Hypothalamus (tissue), 51 donors: ENCODE data around the gene OSR1.
A peak's percentile ranks its signal among the peaks of the same experiment; 100 is the strongest.
"Not testable (repeated sequence)": the region's sequence is repeated elsewhere in the genome, so short reads cannot be mapped to it uniquely, and the experiment has no call there.

Source experiments
- DNase-seq, 51 donors: peaks; one replicate each; lab custom pipeline; 2025; lab: John Stamatoyannopoulos, UW

OSR1 gene

DNA sequence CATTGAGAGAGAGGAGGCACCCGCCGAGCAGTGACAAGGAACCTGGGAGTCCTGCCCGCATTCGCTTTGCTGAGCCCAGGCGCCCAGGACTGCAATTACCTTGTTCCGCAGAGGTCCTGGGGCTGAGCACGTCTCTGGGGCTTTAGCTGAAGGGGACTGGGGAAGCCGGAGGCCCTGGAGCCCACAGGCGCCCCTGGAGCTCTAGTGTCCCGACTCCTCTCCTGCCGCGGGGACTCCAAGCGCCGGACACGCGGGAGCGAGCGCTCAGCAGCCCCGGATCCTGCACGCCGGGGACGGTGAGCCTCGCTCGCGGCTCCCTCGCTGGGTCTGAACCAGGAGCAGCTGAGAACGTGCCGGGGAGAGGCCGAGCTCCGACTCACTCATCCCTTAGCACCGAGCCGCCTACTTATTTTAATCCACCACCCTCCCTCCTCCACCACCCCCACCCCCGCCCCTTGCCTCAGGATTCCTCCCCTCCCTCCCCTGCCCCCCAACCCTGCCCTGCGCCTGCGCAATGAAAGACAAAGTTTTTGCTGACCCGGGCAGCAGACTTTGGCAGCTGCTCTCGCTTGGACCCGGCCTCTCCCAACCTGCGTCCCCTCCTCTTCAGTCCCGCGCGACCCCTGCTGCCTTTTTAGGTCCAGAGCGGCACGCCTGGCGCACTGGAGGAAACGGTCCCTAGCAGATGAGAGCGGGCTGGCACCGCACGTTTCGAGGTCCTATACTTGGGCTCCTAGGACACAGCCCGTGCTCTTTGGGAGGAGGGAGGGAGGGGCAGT lies at the start of gene OSR1:
OSR1 (minus strand) TSS at position 382 of the 779 bp plus-strand sequence. CDS start 4,818 bp downstream, outside the sequence.
- peak in 1 of 51 donors; percentile 16 for DNase-seq

DNA sequence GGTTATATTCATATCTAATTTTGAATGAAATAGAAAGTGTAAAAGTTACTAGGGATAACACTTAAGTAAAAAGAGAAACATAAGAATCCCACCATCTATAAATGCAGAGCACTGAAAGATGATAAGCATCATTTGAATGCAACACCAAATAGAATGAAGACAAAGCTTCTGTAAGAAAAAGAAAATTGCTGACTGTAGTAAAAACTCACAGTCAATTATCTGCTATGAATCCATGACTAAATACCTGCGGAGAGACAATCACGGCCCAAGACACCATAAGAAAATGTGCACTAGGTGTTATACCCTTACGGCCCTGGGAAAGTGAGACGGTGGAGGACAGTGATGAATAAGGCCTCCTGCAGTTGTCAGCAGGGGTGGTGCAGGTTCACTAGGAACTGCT lies 45.4 kb upstream of the OSR1 start:
- DNase-seq = no peak

DNA sequence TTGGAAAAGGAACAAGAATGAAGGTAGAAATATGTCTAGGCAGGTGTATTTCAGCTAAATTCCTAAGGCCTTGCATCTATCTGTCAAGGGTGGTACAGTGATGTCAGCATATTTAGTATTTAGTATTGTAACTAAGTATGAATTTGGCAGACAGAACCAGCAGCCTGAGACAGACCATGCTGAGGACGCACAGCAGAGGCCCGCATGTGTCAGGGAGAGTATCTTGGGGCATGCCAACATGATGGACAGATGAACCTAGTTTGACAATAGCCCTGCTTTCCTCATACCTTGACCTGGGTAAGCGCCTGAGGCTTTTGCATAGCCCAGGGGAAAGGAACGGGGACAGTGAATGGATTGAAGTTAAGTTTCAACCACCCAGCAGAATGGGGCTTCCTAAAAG lies 33.8 kb upstream of the OSR1 start:
- DNase-seq = no peak

DNA sequence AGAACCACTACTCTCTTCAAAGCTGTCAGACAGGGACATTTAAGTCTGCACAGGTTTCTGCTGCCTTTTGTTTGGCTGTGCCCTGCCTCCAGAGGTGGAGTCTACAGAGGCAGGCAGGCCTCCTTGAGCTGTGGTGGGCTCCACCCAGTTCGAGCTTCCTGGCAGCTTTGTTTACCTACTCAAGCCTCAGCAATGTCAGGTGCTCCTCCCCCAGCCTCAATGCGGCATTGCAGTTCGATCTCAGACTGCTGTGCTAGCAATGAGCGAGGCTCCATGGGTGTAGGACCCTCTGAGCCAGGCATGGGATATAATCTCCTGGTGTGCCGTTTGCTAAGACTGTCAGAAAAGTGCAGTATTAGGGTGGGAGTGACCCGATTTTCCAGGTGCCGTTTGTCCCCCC lies 31.0 kb upstream of the OSR1 start:
- not testable (repeated sequence) for DNase-seq

DNA sequence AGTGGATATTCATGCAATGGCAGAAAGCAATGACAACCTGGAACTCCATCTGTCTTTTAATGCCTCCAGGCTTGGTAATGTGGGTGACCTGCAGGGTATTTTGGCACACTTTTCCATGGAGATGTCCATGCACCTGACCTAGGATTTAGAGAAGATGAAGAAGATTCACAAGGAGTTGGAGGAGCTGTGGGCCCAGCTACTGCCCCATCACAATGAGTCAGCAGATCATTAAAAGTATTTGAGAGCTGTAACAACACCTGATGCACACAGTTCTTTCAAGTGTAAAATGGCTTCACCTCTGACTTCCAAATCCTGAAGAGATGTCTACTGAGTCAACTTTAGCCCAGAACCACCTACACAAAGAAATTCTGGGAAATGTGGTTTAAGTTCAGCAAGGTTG lies 22.1 kb upstream of the OSR1 start:
- no peak for DNase-seq

DNA sequence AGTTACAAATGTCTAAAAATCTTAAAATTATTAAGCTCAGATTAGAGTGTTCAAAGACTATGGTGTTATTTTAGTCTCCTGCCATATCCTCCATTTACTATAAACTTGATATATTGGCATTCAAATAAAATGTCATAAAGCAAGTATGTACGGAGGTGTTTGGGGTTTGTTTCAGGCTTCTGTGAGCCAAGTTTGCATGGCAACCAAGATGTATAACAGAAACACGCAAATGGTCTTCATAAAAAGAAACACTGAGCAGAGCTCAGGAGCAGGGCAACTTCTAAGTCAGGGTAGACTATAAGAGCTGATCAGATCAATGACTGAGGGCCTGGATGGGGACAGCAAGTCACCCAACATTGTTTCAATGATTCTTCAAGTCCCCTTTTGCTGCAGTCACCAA lies 20.5 kb upstream of the OSR1 start:
- no peak for DNase-seq

DNA sequence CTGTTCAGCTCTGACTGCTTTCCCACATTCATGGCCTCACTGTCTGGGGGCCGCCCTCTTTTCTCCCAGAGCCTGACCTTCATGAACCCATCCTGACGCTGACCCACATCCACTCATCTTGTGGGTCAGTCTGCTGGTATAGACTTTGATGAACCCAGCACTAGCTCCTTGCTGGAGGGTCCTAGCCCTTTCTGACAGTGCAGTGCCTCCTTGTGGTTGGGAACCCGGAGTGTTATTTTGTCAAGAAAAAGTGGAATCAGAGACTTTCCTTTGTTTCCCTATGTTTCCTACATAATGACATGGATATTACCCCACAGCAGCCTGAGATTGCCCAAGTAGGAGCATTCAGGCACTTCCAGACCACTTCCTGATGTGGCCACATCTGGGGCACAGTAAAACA lies 19.3 kb upstream of the OSR1 start:
- DNase-seq = no peak

DNA sequence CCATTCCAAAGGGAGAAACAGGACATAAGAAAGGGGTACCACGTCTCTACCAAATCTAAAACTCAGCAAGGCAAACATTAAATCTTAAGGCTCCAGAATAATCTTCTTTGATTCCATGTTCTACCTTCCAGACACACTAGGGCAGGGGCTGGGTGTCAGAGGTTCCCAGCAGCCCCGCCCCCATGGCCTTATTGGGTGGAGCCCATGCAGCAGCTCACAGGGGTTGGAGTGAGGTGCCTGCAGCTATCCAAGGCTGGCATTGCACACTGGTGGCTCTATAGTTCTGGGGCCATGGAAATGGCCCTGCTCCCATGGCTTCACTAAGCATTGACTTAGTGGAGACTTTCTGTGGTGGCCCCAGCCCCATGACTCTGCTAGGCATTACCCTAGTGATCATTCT lies 14.9 kb upstream of the OSR1 start:
- no peak for DNase-seq

DNA sequence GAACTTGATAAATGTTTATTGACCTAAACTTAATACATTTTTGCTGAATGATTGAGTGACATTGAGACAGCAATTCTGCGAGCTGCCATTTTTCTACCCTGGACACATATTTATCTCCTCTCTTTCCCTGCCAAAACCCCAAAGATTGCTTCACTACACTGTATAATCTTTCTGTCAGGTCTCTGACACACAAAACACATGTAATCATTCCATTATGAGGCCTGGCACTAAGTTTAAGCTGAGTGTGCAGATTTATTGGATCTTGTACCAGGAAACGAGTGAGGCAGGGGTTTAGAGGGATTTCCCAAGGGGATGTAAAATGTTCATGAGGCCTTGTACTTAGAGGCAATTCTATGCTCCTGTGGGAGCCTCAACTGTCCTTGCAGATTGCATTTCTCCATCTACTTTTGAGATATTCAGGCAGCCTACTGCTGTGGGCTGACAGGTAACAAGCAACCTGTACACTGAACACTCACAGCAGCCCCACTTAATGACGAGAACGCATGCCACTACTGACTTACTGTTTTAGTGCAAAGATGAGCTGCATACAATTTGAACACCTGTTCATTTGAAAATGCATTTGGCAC lies 13.7 kb upstream of the OSR1 start:
- no peak for DNase-seq

DNA sequence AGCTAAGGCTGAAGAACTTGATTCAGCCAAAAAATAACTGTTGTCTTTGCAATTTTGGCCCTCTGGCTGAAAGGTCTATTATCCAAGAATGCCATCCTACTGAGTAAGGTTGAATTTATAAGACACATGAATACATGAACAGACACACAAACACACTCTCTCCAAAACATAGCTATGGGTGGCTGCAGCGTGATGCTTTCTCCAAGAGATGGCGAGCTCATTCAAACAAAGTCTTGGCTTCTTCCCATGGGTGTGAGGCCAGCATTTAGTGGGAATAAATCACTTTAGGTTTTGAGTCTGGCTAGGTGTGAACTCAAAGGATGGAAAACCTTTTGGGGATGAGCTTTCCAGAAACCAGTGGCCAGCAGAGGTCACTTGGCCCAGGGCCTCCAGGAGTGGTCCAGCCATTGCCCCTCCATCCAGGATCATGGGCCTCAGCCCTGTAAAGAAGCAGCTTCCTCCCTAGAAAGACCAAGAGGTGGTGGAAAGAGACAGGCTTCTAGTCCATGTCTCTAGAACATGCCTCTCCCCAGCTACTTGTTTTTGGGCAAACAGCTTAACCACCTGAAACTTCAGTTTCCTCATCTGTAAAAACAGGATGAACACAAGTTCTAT lies 11.0 kb upstream of the OSR1 start:
- no peak for DNase-seq

DNA sequence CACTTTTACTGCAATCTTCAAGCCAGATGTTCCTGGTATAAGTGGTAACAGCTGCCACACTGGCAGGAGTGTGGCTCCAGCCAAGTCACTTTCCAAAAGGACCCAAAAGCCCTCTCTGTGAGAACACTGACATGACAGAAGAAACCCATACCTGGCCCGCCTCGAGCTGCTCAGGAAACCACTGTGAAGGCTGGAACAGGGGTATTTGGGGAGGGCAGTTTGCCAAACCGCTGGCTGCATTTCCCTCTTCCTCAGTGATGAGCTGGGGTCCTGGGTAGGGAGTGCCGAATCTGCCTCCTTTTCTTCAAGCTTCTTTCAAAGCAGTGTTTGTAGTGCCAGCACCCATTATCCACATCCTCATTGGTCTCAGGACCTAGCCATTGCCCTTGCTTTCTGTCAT lies 10.3 kb upstream of the OSR1 start:
- DNase-seq = no peak

DNA sequence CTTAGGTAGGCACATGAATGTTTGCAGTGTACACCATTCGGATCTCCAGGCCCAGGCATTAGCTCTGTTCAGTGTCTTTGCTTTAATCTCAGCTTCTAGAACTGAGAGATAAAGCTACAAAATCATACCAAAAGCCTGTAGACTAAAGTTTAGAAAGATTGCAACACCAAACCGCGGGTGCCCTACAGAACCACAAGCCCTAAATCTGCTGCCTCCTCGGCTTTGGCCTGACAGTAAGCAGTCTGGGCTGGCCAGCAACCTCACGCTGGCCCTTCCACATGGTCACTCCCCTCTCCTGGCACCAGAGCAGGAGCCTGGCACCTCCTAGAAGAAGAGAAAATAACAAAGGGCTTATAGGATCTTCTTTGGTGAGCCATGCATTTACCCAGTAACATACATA lies 8.9 kb upstream of the OSR1 start:
- DNase-seq = no peak

DNA sequence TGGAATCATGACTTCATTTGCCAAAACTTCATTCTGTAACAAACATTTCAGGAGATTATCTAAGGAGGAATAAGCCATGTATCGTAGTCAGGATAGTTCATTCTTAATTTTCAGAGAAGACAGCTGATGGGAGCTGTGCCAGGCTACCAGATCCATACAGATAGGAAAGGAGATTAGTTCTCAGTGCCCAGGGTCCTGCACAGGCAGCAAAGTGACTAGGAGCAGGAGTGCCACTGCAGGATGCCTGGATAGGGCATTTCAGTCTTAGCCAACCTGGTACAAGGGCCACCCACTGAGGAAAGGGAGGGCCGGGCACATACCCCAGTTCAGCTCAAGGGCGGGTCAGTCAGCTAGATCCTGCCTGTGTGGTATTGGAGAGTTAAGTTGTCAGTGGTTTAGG lies 6.7 kb upstream of the OSR1 start:
- no peak for DNase-seq

DNA sequence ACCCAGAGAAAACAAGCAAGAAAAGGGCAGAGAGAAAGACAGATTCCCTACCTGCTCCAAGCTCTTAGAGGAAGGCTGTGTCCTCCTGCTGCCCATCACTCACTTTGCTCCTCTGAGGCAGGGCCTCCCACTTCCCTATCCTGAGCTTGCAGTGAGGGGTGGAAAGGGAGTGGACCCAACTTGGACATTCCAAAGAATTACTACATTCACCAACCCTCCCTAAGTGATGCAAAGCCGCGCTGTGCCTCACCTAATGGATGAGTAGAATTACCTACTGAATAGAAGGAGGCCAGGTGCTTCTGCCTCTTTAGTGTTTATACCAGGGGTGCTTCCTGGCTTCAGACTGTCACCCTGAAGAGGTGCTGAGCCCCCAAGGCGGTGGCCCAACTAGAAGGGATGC lies 5.6 kb upstream of the OSR1 start:
- DNase-seq = no peak

DNA sequence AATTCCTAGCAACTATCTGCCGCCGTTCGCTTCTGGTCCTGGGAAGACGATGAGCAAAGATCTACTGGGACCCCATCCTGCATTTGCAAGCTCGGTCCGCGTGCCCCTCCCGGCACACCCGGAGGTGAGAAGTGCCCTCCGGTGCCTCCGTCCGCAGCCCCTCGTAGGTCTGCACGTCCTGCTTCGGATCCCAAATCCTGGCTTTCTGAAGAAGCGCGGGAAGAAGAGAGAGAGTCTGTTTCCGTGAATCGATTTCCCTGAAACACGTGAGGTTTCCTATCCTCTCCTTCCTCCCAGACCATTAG lies 5.0 kb upstream of the OSR1 start:
- DNase-seq = no peak

DNA sequence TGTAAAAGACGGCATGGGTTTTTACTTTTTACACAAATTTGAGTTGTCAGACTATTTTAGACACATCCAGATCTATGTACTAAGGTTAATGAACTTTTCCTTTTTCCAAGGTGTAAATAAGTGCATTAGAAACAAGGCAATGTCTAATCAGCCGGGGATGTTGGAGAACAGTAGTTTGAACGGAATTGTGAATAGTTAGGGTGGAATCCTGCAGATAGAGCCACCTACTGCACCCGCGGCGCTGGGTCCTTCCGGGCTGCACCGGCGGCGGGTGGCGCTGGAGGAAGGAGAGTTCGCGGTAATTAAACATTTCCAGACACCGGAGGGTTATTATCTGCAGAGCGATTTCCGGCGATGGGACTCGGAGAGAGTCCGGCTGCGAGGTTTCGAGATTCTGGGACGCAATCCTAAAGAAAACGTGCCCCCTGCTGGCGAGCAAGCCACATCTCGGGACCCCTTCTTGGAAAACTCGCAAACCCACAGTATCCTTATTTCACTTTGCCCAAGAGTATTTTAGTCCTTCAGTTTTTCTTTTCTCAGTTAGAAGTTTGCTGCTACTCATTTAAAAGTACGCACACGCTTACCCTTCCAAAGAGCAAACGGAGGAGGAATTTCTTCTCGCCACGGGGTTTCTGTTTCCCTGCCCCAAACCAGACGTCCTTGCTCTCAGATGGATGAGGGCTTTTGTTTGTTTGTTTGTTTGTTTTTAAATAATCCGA lies 4.5 kb upstream of the OSR1 start:
- DNase-seq = peak in 38 of 51 donors; percentile 8 to 78 (median 40)

DNA sequence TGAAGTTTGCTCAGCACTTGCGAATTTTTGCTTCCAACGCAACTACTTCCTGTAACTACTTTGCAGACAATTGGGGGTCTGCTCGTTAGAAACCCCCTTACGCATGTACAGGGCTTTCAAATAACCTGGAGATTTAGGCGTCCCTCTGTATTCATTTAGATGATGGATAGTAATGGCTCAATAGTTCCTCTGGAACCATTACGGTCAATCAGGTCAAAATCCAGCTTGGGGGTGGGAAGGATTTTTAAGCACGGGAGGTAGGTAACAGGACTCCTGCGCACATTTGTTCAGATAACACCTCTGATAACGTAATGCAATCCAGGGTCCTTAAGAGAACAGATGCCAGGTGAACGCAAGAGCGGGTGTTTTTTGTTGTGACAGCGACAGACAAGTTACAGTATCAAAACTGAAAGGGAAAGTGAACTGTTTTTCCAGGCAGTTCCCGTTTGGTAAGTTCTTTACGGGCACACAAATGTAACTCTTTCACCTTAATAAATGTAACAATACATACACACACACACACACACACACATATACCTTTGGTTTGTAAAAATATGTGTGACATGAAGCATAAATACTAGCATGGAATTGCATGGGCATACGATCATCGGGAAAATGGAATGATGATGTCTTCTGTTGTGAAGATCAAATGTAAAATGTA lies 3.8 kb upstream of the OSR1 start:
- DNase-seq = no peak

DNA sequence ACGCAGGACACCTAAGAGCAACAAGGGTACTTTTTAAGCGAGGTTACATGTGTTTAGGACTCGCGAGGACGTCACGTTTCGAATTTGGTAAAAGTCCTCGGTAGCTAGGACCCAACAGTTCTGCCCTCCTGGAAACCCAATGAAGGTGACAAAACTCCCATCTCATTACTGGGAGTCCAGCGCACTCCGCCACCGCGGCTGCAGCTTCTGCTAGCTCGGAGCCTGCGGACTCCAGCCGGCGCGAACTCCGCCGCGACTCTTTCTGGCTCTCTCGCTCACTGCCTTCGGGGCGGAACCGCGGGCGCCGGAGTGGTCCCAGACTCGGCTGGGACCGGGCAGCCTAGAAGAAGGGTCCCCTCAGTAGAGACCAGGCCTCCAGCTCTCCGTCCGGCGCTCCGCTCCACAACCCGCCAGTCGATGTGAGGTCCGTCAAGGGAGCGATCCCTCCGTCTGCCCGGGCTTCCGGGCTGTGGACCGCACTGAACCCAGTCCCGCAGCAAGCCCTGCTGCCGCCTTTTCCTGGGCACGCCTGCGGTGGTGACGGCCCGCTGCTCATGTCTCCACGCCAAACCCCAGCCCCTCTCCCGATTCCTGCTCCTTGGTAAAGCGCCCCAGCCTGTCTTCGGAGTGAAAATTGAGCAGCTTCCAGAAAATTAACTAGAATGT lies 3.0 kb upstream of the OSR1 start:
- DNase-seq = peak in 1 of 51 donors; percentile 23

DNA sequence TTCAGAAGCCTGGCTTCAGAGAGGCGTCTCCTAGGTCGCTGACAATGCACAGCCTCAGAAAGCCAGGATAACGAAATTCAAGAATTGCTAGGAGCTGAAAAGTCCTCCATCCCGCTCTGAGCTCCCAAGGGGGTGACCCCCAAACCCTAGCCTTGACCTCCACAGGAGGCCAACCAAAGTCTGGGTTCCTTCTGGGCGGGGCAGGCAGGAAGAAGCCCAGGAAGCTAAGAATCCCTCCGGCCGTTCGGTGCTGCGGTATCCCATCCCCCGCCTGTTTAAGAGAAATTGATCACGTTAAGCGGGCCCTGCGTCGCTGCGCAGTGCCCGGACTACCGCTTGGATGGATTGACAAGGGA lies 2.5 kb upstream of the OSR1 start:
- no peak for DNase-seq

DNA sequence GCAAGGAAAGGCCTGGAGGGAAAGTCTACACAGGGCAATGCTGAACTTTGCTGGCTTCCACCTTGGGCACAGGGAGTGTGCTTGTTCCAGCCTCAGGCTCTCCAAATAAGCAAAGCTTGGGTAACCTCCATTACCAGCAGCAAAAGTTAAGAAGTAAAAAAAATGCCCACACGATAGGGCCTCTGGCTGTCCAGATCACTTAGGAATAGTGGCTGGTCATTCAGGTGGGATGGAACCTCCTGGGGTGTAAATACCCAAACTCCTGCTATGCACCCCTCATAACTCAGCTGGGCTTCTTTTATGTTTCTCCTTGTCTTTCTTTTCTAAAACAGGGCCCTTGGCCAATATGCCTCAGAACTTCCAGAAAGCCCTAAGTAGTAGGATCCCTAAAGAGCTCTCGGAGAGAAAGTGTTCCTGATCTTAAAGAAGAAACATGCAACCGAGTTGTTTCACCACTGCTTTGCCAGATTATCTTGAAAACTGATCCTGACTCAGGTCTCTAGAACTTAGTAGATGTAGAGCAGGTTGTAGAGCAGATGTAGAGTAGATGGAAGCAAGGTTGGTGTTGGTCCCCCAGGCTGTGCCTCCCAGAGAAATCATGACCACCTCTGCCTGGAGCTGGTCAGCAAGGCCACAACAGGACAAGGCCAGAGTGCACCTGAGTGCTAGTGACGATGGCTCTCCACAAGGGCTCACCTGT lies 2.0 kb upstream of the OSR1 start:
- DNase-seq = no peak
